Panc1 (cell line): ENCODE results near the gene NOX5.

ENCODE experiments used
- CTCF ChIP-seq: fragments of 450-650 bp; IDR thresholded peaks from 2 replicates; pipeline ENCODE4 v1.5.1; 2017; ENCODE audit warnings: mild to moderate bottlenecking
- POLR2AphosphoS5 ChIP-seq: IDR thresholded peaks from 2 replicates; pipeline ENCODE4 v1.6.1; 2012; ENCODE audit warnings: mild to moderate bottlenecking, low read depth, low read length, moderate library complexity
- REST ChIP-seq, 2 experiments: IDR thresholded peaks; 2 replicates each; pipeline ENCODE4 v1.6.1; 2011 to 2012; ENCODE audit warnings: low read depth in 2 of 2, control low read depth in 1 of 2, low read length in 1 of 2, mild to moderate bottlenecking in 1 of 2, moderate library complexity in 1 of 2; ENCODE audit not compliant: insufficient read depth in 1 of 2
- TCF7L2 ChIP-seq: IDR thresholded peaks from 2 replicates; pipeline ENCODE4 v1.6.1; 2011; ENCODE audit warnings: mild to moderate bottlenecking, low read depth, low read length, inconsistent platforms

- TF ChIP-seq POLR2AphosphoS5 (no peak), CTCF (no peak), REST (IDR thresholded peaks at IDR 0.05; ENCODE audit: insufficient read depth in 1 of 2, low read depth in 2 of 2, low read length in 1 of 2) (no peak), TCF7L2 (no peak)
These were observed 33.7 kb upstream of the NOX5 start for GRCh38 chr15:68980786-68981185.
